Right lung (tissue), 5 donors: ENCODE measurements around the gene STARD5. TPM values are rescaled to one million over a fixed set of nuclear protein-coding genes. Genes with fewer than 3 reads are reported as not detected.
A peak's percentile ranks its signal among the peaks of the same experiment; 100 is the strongest.

Experiments used
- DNase-seq, 2 donors: peaks; one replicate each; pipeline ENCODE4 v3.0.0-alpha.2; 2013
- polyA plus RNA-seq, 5 donors: library from polyadenylated mRNA; unstranded; fragments of 120-200 nt; gene quantifications; one replicate each; pipeline versions ENCODE4 v1.2.1 to v1.2.3, GENCODE V29; 2013; ENCODE audit warnings: inconsistent platforms in 1 of 5, low replicate concordance in 1 of 5; ENCODE audit not compliant: insufficient read length in 5 of 5, insufficient read depth in 1 of 5

STARD5 gene
- polyA plus RNA-seq, 5 donors: 4.2 to 6.1 (median 4.8) TPM

- no peak for DNase-seq
Measured at GRCh38 chr15:81313686-81314085, 10.3 kb downstream of the STARD5 start.

- DNase-seq: peak; percentile 63 to 79
Measured at GRCh38 chr15:81312790-81313543, 11.0 kb downstream of the STARD5 start.

GRCh38 chr15:81311752-81312464 lies 12.0 kb downstream of the STARD5 start:
- no peak for DNase-seq

GRCh38 chr15:81310480-81310879 lies 13.5 kb downstream of the STARD5 start:
- no peak for DNase-seq

GRCh38 chr15:81309647-81310450 lies 14.1 kb downstream of the STARD5 start:
- DNase-seq: no peak

GRCh38 chr15:81308260-81308659 lies 15.7 kb downstream of the STARD5 start:
- no peak for DNase-seq

GRCh38 chr15:81304226-81304625 lies 19.7 kb downstream of the STARD5 start:
- DNase-seq: no peak

- DNase-seq: no peak
Measured at GRCh38 chr15:81303244-81304225, 20.4 kb downstream of the STARD5 start.

GRCh38 chr15:81302701-81303109 lies 21.2 kb downstream of the STARD5 start:
- no peak for DNase-seq

- no peak for DNase-seq
Measured at GRCh38 chr15:81301815-81302399, 22.0 kb downstream of the STARD5 start.

- DNase-seq: no peak
Measured at GRCh38 chr15:81301385-81301784, 22.6 kb downstream of the STARD5 start.

GRCh38 chr15:81299630-81300273 lies 24.2 kb downstream of the STARD5 start:
- no peak for DNase-seq

- DNase-seq: no peak
Measured at GRCh38 chr15:81299156-81299555, 24.8 kb downstream of the STARD5 start.

GRCh38 chr15:81298611-81299010 lies 25.3 kb downstream of the STARD5 start:
- no peak for DNase-seq

- no peak for DNase-seq
Measured at GRCh38 chr15:81297603-81298575, 26.1 kb downstream of the STARD5 start.

GRCh38 chr15:81297147-81297572 lies 26.8 kb downstream of the STARD5 start:
- no peak for DNase-seq

- no peak for DNase-seq
Measured at GRCh38 chr15:81296673-81297072, 27.3 kb downstream of the STARD5 start.

GRCh38 chr15:81296186-81296585 lies 27.8 kb downstream of the STARD5 start:
- no peak for DNase-seq
